ENCODE data around the gene OSBP2. TPM values are rescaled to one million over a fixed set of nuclear protein-coding genes. Genes with fewer than 3 reads are reported as not detected.

OSBP2 gene
- total RNA-seq, 1 experiment from 2014 or later: 10.2 TPM

- Histone ChIP-seq H3K9me3 (ENCODE audit: low read length) (no peaks in the 10 kb centered on the region), H3K27me3 (ENCODE audit: low read length) (no peaks in the 10 kb centered on the region), H3F3A (ENCODE audit: low read length, unreplicated experiment) (no peaks in the 10 kb centered on the region), H3K9ac (ENCODE audit: low read length) (no peak overlapping the region), H3K4me2 (ENCODE audit: low read length) (no peak overlapping the region), H3K9me2 (replicated peaks; ENCODE audit: low read length) (no peaks in the 10 kb centered on the region), H4K20me1 (ENCODE audit: low read length) (no peaks in the 10 kb centered on the region), H3K36me3 (ENCODE audit: low read depth, low read length) (no peaks in the 10 kb centered on the region), H3K27ac (ENCODE audit: low read length) (no peak overlapping the region), H3K79me2 (ENCODE audit: low read length) (no peaks in the 10 kb centered on the region), H3K4me3 (ENCODE audit: low read length) (no peak overlapping the region), H2AFZ (ENCODE audit: low read length) (no peak overlapping the region), H3K4me1 (ENCODE audit: insufficient read depth, low read length) (no peaks in the 10 kb centered on the region)
- TF ChIP-seq EZH2phosphoT487 (IDR thresholded peaks at IDR 0.05; ENCODE audit: borderline replicate concordance, low read length) (no peak), EZH2 (IDR thresholded peaks at IDR 0.05; ENCODE audit: low read length, unreplicated experiment) (no peak)
- TF ChIP-seq, protein P1, sequence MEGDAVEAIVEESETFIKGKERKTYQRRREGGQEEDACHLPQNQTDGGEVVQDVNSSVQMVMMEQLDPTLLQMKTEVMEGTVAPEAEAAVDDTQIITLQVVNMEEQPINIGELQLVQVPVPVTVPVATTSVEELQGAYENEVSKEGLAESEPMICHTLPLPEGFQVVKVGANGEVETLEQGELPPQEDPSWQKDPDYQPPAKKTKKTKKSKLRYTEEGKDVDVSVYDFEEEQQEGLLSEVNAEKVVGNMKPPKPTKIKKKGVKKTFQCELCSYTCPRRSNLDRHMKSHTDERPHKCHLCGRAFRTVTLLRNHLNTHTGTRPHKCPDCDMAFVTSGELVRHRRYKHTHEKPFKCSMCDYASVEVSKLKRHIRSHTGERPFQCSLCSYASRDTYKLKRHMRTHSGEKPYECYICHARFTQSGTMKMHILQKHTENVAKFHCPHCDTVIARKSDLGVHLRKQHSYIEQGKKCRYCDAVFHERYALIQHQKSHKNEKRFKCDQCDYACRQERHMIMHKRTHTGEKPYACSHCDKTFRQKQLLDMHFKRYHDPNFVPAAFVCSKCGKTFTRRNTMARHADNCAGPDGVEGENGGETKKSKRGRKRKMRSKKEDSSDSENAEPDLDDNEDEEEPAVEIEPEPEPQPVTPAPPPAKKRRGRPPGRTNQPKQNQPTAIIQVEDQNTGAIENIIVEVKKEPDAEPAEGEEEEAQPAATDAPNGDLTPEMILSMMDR (conservative IDR thresholded peaks at IDR 0.05; ENCODE audit: low read depth, low read length): no peak
- DNase-seq (no peak), ATAC-seq (no peak)
- intact Hi-C loops (cut with micrococcal nuclease): loop anchor here (10.0 kb wide), 2 partner anchors 55 to 85 kb away; partner anchors contain the start of genes DUSP18 and OSBP2
- CTCF ChIA-PET: no interaction called here
- no TSS peak for BruUV-seq (replicated peaks)
- POLR2A ChIA-PET (ENCODE audit: unreplicated experiment): no interaction called here
Observed at GRCh38 chr22:30749849-30750248, 55.2 kb downstream of the OSBP2 start.

GRCh38 chr22:30751529-30751928 is 56.9 kb downstream of the OSBP2 start:
- no peak overlapping the region for H3K4me2 ChIP-seq (ENCODE audit: low read length)
- no peaks in the 10 kb centered on the region for H3K9me3 ChIP-seq (ENCODE audit: low read length)
- H3K9me2 ChIP-seq (replicated peaks; ENCODE audit: low read length): no peaks in the 10 kb centered on the region
- H3K9ac ChIP-seq (ENCODE audit: low read length): no peak overlapping the region
- BruUV-seq (replicated peaks): no TSS peak
- ChIA-PET CTCF (no interaction called here), POLR2A (ENCODE audit: unreplicated experiment) (no interaction called here)
- no peak overlapping the region for H2AFZ ChIP-seq (ENCODE audit: low read length)
- intact Hi-C loops (cut with micrococcal nuclease): loop anchor here (10.0 kb wide), 2 partner anchors 57 to 87 kb away; partner anchors contain the start of genes DUSP18 and OSBP2
- no peaks in the 10 kb centered on the region for H3K79me2 ChIP-seq (ENCODE audit: low read length)
- no peak for TF ChIP-seq EZH2 (IDR thresholded peaks at IDR 0.05; ENCODE audit: low read length, unreplicated experiment)
- no peak for TF ChIP-seq EZH2phosphoT487 (IDR thresholded peaks at IDR 0.05; ENCODE audit: borderline replicate concordance, low read length)
- TF ChIP-seq, protein P1 (conservative IDR thresholded peaks at IDR 0.05; ENCODE audit: low read depth, low read length): no peak
- no peaks in the 10 kb centered on the region for H3K36me3 ChIP-seq (ENCODE audit: low read depth, low read length)
- no peaks in the 10 kb centered on the region for H3F3A ChIP-seq (ENCODE audit: low read length, unreplicated experiment)
- DNase-seq (no peak), ATAC-seq (no peak)
- H3K4me1 ChIP-seq (ENCODE audit: insufficient read depth, low read length): no peaks in the 10 kb centered on the region
- no peak overlapping the region for H3K27ac ChIP-seq (ENCODE audit: low read length)
- no peaks in the 10 kb centered on the region for H3K27me3 ChIP-seq (ENCODE audit: low read length)
- H3K4me3 ChIP-seq (ENCODE audit: low read length): no peak overlapping the region
- H4K20me1 ChIP-seq (ENCODE audit: low read length): no peaks in the 10 kb centered on the region

DNA sequence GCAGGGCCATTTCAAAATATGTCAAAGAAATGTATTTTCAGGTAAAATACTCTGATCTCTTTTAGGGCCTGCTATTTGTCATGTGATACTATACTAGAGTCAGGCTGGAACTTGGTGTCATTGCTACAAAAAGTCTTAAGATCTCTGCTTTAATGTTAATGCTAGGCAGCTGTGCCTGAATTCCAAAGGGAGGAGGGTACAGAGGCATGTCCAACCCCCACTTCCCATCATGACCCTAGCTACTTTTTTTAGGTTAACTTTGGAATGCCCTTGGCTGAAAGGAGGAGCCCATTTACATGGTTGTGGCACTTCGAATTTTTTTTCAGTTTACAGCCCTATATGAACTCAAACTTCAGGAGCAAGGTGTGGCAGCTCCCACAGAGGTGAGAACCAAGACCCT is 58.1 kb downstream of the OSBP2 start:
- TF ChIP-seq, protein P1 (conservative IDR thresholded peaks at IDR 0.05; ENCODE audit: low read depth, low read length): no peak
- ATAC-seq: no peak
- no peaks in the 10 kb centered on the region for H3K36me3 ChIP-seq (ENCODE audit: low read depth, low read length)
- H3K9ac ChIP-seq (ENCODE audit: low read length): no peak overlapping the region
- no peaks in the 10 kb centered on the region for H3K79me2 ChIP-seq (ENCODE audit: low read length)
- H3K4me1 ChIP-seq (ENCODE audit: insufficient read depth, low read length): no peaks in the 10 kb centered on the region
- no peak overlapping the region for H3K4me2 ChIP-seq (ENCODE audit: low read length)
- intact Hi-C loops (cut with micrococcal nuclease): loop anchor here (10.0 kb wide), 2 partner anchors 58 to 88 kb away; partner anchors contain the start of genes DUSP18 and OSBP2
- no peaks in the 10 kb centered on the region for H4K20me1 ChIP-seq (ENCODE audit: low read length)
- H3K9me3 ChIP-seq (ENCODE audit: low read length): no peaks in the 10 kb centered on the region
- BruUV-seq (replicated peaks): no TSS peak
- no peaks in the 10 kb centered on the region for H3K27me3 ChIP-seq (ENCODE audit: low read length)
- no peaks in the 10 kb centered on the region for H3F3A ChIP-seq (ENCODE audit: low read length, unreplicated experiment)
- no peak overlapping the region for H2AFZ ChIP-seq (ENCODE audit: low read length)
- no peak overlapping the region for H3K27ac ChIP-seq (ENCODE audit: low read length)
- H3K4me3 ChIP-seq (ENCODE audit: low read length): no peak overlapping the region
- H3K9me2 ChIP-seq (replicated peaks; ENCODE audit: low read length): no peaks in the 10 kb centered on the region
- no peak for DNase-seq
- CTCF ChIA-PET: no interaction called here
- POLR2A ChIA-PET (ENCODE audit: unreplicated experiment): no interaction called here

All from PC-3 (cell line).